GM12878 (cell line): ENCODE measurements around the gene CXXC1. TPM values are rescaled to one million over a fixed set of nuclear protein-coding genes. Genes with fewer than 3 reads are reported as not detected.

ENCODE experiments used
- ATAC-seq: fragments of 200-7000 bp; cut with Tn5 transposase; 3 replicates; pipeline ENCODE4 v1.9.1; 2020; ENCODE audit warnings: mild to moderate bottlenecking, moderate library complexity
- BruUV-seq: library from RNA; stranded (reverse); fragments of 400-500 nt; replicated peaks from 2 replicates; lab custom pipeline; 2021; lab: Mats Ljungman, UMichigan
- CTCF ChIA-PET: fragments of 300-600 bp; sonication (Branson Sonifier 250); formaldehyde crosslinking; extraction: SDS; loops from one replicate; lab custom pipeline; 2021; ENCODE audit warnings: inconsistent platforms; lab: Yijun Ruan, JAX
- POLR2A ChIA-PET: fragments of 350-600 bp; formaldehyde crosslinking; extraction: SDS; loops from one replicate; lab custom pipeline; 2021; ENCODE audit warnings: inconsistent platforms; lab: Charles Lee
- RAD21 ChIA-PET: fragments of 300-600 bp; sonication (Branson Sonifier 250); formaldehyde crosslinking; loops from one replicate; lab custom pipeline; 2023; ENCODE audit warnings: antibody characterized with exemption; ENCODE audit not compliant: unreplicated experiment; lab: Charles Lee
- SMC1A ChIA-PET: fragments of 300-600 bp; sonication (Branson Sonifier 250); formaldehyde crosslinking; loops from one replicate; lab custom pipeline; 2023; ENCODE audit not compliant: unreplicated experiment, uncharacterized antibody; lab: Charles Lee
- DNase-seq: peaks from one replicate; pipeline ENCODE4 v3.0.0-alpha.2; 2011; ENCODE audit warnings: low read depth, low spot score
- FAIRE-seq: peaks from 3 replicates; lab custom pipeline; 2011; peaks lifted over from hg19 to GRCh38; lab: Jason Lieb, UNC
- H2AFZ ChIP-seq: 2 replicates; pipeline ENCODE4 v1.6.0; 2011; ENCODE audit warnings: low read depth, low read length, control low read depth; ENCODE audit not compliant: control insufficient read depth
- H3K27ac ChIP-seq: 2 replicates; pipeline ENCODE4 v1.5.1; 2011; ENCODE audit warnings: control low read depth; ENCODE audit not compliant: control insufficient read depth, insufficient read depth
- H3K27me3 ChIP-seq, 2 experiments: replicated peaks in 1 of 2; 2 replicates each; pipeline versions ENCODE4 v1.6.0 to v1.6.1; 2011; ENCODE audit warnings: low read length in 1 of 2; ENCODE audit not compliant: control insufficient read depth in 2 of 2, insufficient read depth in 2 of 2
- H3K36me3 ChIP-seq, 2 experiments: 2 replicates each; pipeline ENCODE4 v1.5.1; 2011; ENCODE audit warnings: low read length in 1 of 2; ENCODE audit not compliant: control insufficient read depth in 2 of 2, insufficient read depth in 2 of 2
- H3K4me1 ChIP-seq: 2 replicates; pipeline ENCODE4 v1.6.1; 2011; ENCODE audit warnings: mild to moderate bottlenecking, low read length, moderate library complexity, mixed read lengths; ENCODE audit not compliant: control insufficient read depth, insufficient read depth
- H3K4me2 ChIP-seq: 2 replicates; pipeline ENCODE4 v1.6.0; 2011; ENCODE audit warnings: control low read depth; ENCODE audit not compliant: control insufficient read depth, insufficient read depth
- H3K4me3 ChIP-seq: fragments of 200-600 bp; sonication (generic); 2 replicates; pipeline ENCODE4 v1.5.1; 2016
- H3K79me2 ChIP-seq: 2 replicates; pipeline ENCODE4 v1.6.0; 2011; ENCODE audit warnings: low read length; ENCODE audit not compliant: control insufficient read depth, insufficient read depth
- H3K9ac ChIP-seq: 2 replicates; pipeline ENCODE4 v1.8.0; 2011; ENCODE audit warnings: low read length, control low read depth, mixed read lengths; ENCODE audit not compliant: control insufficient read depth, insufficient read depth
- H3K9me3 ChIP-seq: replicated peaks from 3 replicates; pipeline ENCODE4 v1.5.1; 2011; ENCODE audit warnings: mild to moderate bottlenecking, low read length; ENCODE audit not compliant: control insufficient read depth, insufficient read depth
- H4K20me1 ChIP-seq: 2 replicates; pipeline ENCODE4 v1.6.0; 2011; ENCODE audit not compliant: control insufficient read depth, insufficient read depth
- CUX1 ChIP-seq: IDR thresholded peaks from 2 replicates; pipeline ENCODE4 v1.6.1; 2012; ENCODE audit warnings: improper control_type of control experiment, low read depth, low read length; ENCODE audit not compliant: insufficient replicate concordance
- EP300 ChIP-seq, 2 experiments: fragments of 150-350 bp in 1 of 2; IDR thresholded peaks; 2 replicates each; pipeline ENCODE4 v1.6.1; 2011 to 2012; ENCODE audit warnings: low read depth in 2 of 2, low read length in 2 of 2, borderline replicate concordance in 1 of 2, improper control_type of control experiment in 1 of 2, inconsistent platforms in 1 of 2; ENCODE audit not compliant: control insufficient read depth in 1 of 2
- HDAC6 ChIP-seq: fragments of 200-600 bp; sonication (generic); IDR thresholded peaks from one replicate; pipeline ENCODE4 v1.8.0; 2017; ENCODE audit warnings: antibody characterized with exemption; ENCODE audit not compliant: unreplicated experiment
- IRF5 ChIP-seq: fragments of 450-650 bp; IDR thresholded peaks from 2 replicates; pipeline ENCODE4 v1.6.1; 2017; ENCODE audit warnings: borderline replicate concordance
- MAX ChIP-seq: IDR thresholded peaks from 2 replicates; pipeline ENCODE4 v1.6.1; 2012; ENCODE audit warnings: low read depth, low read length, improper control_type of control experiment
- MEF2B ChIP-seq: fragments of 450-650 bp; IDR thresholded peaks from 2 replicates; pipeline ENCODE4 v1.6.1; 2018; ENCODE audit warnings: mild to moderate bottlenecking, moderate library complexity; ENCODE audit not compliant: partially characterized antibody, poor library complexity, severe bottlenecking
- SUPT20H ChIP-seq: IDR thresholded peaks from 2 replicates; pipeline ENCODE4 v1.6.1; 2011; ENCODE audit warnings: low read depth, mild to moderate bottlenecking, low read length, moderate library complexity, borderline replicate concordance; ENCODE audit not compliant: control insufficient read depth
- YY1 ChIP-seq: IDR thresholded peaks from 2 replicates; pipeline ENCODE4 v1.6.1; 2011; ENCODE audit warnings: low read depth, mild to moderate bottlenecking, low read length
- WGBS: methylation state at CpG from one replicate; pipeline ENCODE4 v1.1.6; 2016; ENCODE audit warnings: low lambda C conversion rate; ENCODE audit not compliant: insufficient replicate concordance, insufficient coverage; ENCODE audit errors: missing lambda C conversion rate; 5-methylcytosine and 5-hydroxymethylcytosine counted together
- in situ Hi-C: fragments of 300-500 bp; cut with MboI; formaldehyde crosslinking; loops from 9 replicates; pipeline ENCODE4 v1.14.3; 2018; ENCODE audit warnings: mixed read lengths
- intact Hi-C: fragments of 100-400 bp; cut with micrococcal nuclease; formaldehyde crosslinking; loops from one replicate; pipeline ENCODE4 v1.14.2; 2022; ENCODE audit not compliant: unreplicated experiment
- polyA plus RNA-seq, 11 experiments: library from polyadenylated mRNA; depleted of rRNA in 4 of 11; unstranded in 6 of 11; stranded (reverse) in 5 of 11; fragments of >200 nt; fragmentation: Nextera tagmentation in 4 of 11; fragmentation: Illumina TruSeq in 1 of 11; extraction: Ambion mirVana in 4 of 11; extraction: Trizol in 1 of 11; gene quantifications; 1 replicate in 1 of 11; 2 replicates in 10 of 11; pipeline versions ENCODE4 v1.2.1 to v1.2.3, GENCODE V29; 2011 to 2016; ENCODE audit warnings: inconsistent platforms in 2 of 11, missing spikeins in 2 of 11, low read depth in 1 of 11
- total RNA-seq, 4 experiments: library from RNA; depleted of rRNA in 3 of 4; stranded (reverse); fragments of >200 nt in 3 of 4; fragmentation: Illumina TruSeq in 1 of 4; extraction: Trizol in 1 of 4; gene quantifications; 2 replicates each; pipeline versions ENCODE4 v1.2.1 to v1.2.3, GENCODE V29; 2013 to 2021

Gene CXXC1
- total and polyA plus RNA-seq, 10 of the 15 experiments (the other 5 are each of a cell fraction or from before 2014, with no cell fraction given), result 9.2 to 180 (median 93.8) TPM

- TF ChIP-seq IRF5, result no peak
- TF ChIP-seq HDAC6, result no peak
- TF ChIP-seq EP300 (IDR thresholded peaks at IDR 0.05; ENCODE audit: borderline replicate concordance in 1 of 2, control insufficient read depth in 1 of 2, low read depth in 2 of 2, low read length in 2 of 2), result no peak
- no peak for TF ChIP-seq MAX
- TF ChIP-seq MEF2B, result peak; percentile 18
- TF ChIP-seq YY1, result no peak
- TF ChIP-seq CUX1, result no peak
- no peak for TF ChIP-seq SUPT20H
- peaks cover 32% of the 10 kb centered on the region for H3K4me1 ChIP-seq
- ChIA-PET RAD21 (interaction anchor here (1.3 kb wide), 1 partner anchor 19 kb away, joined by 3 read pairs; no protein-coding TSS in a partner anchor), CTCF (interaction anchor here (0.8 kb wide), 1 partner anchor 13 kb away, joined by 3 read pairs; no protein-coding TSS in a partner anchor), SMC1A (interaction anchor here (0.7 to 3.2 kb wide), 7 partner anchors 9 to 49 kb away, joined by 3 to 10 read pairs (median 5); no protein-coding TSS in a partner anchor), POLR2A (interaction anchor here (0.7 to 2.0 kb wide), 6 partner anchors 9 to 48 kb away, joined by 3 to 7 read pairs (median 4); no protein-coding TSS in a partner anchor)
- no peaks in the 10 kb centered on the region for H3K36me3 ChIP-seq
- no peaks in the 10 kb centered on the region for H3K79me2 ChIP-seq
- 1% methylated on average over 8 of the region's 8 CpGs for WGBS
- peak overlapping the region; percentile 80 for H2AFZ ChIP-seq
- intact Hi-C loops, result no loop called here
- H3K4me3 ChIP-seq, result peak overlapping the region; percentile 40; the same call in 1 of the 2 replicates
- no peaks in the 10 kb centered on the region; a peak in 1 of 4 replicates for H3K27me3 ChIP-seq
- H3K9ac ChIP-seq, result 0 out of 2 replicates have a peak overlapping the region, but pooled peaks have one; percentile 36
- H4K20me1 ChIP-seq, result no peaks in the 10 kb centered on the region
- DNase-seq (no peak), FAIRE-seq (no peak), ATAC-seq (no peak)
- peaks cover 14% of the 10 kb centered on the region; the same call in 2 of the 3 replicates for H3K9me3 ChIP-seq
- no TSS peak for BruUV-seq
- H3K4me2 ChIP-seq, result peak overlapping the region; percentile 82
- peak overlapping the region; percentile 66 for H3K27ac ChIP-seq
- in situ Hi-C loops, result no loop called here
Measured at GRCh38 chr18:50307400-50307737, 19.9 kb upstream of the CXXC1 start.
